Fibroblast of skin of left quadriceps (primary cell): ENCODE data around the gene ZNF800.

Source experiments
- DNase-seq, 2 experiments: peaks; one replicate each; pipeline ENCODE4 v3.0.0-alpha.2; 2013; ENCODE audit warnings: low read depth in 2 of 2

Gene ZNF800

GRCh38 chr7:127390817-127391590 is 1.5 kb downstream of the ZNF800 start:
- no peak for DNase-seq

- no peak for DNase-seq
Measured at GRCh38 chr7:127390186-127390816, 2.2 kb downstream of the ZNF800 start.

DNA sequence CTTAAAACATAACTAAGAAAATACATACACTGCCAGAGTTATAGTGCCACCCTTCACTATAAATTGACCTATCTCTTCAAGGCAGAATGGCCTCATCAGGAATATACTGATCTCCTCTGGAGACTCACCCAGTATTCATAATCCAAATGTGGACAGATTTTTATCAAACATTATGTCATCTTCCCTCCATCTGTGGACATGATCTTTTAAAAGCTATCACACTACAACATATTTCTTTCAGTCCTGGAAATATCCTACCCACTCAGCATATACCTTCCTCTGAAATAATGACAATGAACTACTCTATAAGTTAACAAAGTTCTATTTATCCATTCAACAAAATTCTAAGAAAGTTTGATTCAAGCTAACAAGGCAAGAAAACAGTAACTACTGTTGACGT is 3.2 kb downstream of the ZNF800 start:
- DNase-seq: no peak

DNA sequence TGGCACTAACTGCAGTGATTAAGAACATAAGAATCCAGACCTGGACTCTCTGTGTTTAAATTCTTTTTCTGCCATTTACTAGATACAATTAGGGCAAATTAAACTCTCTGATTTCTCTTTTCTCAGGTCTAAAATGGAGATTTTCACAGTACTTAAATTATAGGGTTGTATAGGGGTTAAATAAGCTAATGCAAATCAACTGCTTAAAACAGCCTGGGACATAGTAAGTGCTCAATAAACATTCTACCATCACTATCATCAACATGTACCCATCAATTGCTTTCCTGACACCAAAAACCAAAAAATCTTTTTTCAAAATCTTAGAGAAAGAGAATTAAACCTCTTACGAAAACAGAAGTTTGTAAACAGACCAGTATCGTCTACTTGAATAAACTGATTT is 4.5 kb downstream of the ZNF800 start:
- DNase-seq: no peak

GRCh38 chr7:127383123-127383835 is 9.2 kb downstream of the ZNF800 start:
- no peak for DNase-seq

DNA sequence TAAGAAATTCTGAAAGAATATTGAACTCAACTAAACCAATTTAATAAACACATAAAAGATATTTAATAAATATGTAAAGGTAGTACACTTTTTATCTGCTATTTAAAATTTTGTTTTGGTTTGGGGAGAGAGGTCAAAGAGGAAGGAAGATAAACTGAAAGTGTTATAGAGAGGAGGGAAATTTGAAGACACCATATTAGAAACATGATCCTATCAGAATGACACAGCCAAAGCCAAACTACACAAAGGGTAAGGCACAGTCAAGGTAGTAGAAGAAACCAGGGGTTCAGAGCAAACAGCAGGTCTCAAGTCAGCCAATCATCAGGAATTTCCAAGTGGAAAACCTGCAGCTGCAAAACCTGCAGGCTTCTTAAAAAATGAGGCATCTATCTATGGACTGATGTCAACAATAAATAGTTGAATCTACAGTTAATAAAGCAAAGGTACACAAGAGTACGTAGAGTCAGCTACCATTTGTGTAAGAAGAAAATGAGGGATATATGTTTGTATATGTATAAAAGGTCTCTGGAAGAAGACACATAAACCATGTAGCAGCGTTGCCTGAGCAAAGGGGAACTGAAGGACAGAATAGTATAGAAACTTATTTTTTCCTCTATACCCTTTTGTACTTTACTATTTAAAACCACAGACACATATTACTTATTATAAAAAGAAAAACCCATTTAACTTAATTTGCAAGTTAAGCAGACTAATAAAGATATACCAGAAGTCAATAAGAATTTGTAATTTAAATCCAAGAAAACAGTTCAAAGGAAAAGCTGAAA is 10.0 kb downstream of the ZNF800 start:
- DNase-seq: no peak

GRCh38 chr7:127380479-127380878 is 12.0 kb downstream of the ZNF800 start:
- DNase-seq: no peak

GRCh38 chr7:127379642-127380041 is 12.9 kb downstream of the ZNF800 start:
- no peak for DNase-seq

DNA sequence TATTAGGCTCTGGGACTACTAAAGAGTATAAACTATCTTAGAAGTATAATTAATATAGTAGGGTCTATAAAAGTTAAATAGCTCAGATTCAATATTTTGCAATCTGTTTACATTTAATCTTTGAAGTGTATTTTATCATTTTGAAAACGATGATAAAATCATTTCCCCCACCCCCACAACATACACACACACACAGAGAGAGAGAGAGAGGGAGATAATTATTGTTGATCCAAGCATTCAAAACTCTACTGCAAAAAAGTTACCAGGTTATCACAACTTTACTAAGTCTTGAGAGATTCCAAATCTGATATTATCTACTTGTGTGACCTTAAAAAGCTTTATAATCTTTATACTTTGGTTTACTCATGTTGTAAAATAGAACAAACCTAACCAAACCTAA is 14.0 kb downstream of the ZNF800 start:
- DNase-seq: no peak

DNA sequence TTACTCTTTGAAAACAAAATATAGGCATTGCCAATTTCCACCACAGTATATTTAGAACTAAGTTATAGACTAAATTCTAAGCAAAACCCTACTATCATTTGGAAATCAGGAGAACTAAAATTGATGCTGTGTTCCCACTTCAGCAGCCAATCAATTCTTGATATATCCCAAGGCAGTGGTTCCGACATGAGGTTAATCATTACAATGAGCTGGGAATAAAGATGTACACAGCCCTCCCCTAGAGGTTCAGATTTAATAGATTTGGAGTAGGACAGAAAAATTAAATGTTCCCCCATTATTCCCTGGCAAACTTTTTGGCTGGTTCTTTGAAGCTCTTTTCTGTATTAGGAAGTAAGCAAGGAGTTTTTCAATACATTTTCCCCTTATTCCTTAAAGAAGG is 15.1 kb downstream of the ZNF800 start:
- no peak for DNase-seq

GRCh38 chr7:127375631-127376030 is 16.9 kb downstream of the ZNF800 start:
- no peak for DNase-seq

- no peak for DNase-seq
Measured at GRCh38 chr7:127367679-127368078, 24.8 kb downstream of the ZNF800 start.

DNA sequence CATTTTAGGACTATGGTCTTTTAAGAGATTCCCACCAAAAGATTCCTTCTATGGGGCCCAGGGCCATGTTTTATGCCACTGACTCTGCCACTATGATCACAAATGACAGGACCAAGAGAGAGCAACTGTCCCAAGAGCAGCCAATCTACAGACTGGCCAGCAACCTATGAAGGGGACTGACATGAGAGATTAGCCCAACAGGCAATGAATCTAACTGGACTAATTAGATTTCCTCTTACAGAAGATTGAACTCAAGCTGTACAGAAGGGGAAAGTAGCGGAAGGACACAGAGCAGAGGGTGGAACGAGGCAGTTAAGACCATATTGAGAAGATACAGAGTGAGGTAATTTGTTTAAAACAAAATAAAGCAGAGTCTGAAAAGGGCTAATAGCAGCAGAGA is 25.8 kb downstream of the ZNF800 start:
- no peak for DNase-seq

GRCh38 chr7:127365957-127366315 is 26.6 kb downstream of the ZNF800 start:
- DNase-seq: no peak

- DNase-seq: no peak
Measured at GRCh38 chr7:127365164-127365956, 27.1 kb downstream of the ZNF800 start.

DNA sequence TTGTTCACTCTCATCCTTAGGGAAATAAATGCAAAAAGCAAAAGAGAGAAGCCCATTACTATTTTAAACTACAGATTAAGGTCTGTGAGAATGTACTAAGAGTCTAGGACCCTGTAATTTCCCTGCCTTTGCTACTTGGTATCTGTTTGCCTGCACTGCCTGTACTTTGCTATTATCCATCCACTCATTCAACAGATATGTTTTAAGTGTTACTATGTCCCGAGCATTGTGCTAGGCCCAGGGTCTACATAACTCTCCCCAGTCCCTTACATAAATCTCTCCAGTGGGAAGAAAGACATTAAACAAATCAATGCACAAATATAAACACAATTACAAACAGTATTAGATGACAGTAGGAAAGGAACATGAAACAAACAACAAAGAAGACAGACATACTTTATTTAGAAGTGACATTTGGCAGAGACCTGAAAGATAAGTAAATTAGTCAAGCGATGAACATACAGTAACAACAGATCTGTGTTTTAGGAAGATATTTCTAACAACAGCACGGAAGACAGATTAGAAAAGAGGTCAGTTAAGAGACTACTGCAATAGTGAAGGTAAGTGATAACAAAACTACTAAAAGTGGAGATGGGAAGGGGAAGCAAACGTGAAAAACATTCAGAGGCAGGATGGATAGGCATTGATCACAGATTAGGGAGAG is 30.0 kb downstream of the ZNF800 start:
- no peak for DNase-seq

GRCh38 chr7:127361736-127362135 is 30.8 kb downstream of the ZNF800 start:
- DNase-seq: no peak

DNA sequence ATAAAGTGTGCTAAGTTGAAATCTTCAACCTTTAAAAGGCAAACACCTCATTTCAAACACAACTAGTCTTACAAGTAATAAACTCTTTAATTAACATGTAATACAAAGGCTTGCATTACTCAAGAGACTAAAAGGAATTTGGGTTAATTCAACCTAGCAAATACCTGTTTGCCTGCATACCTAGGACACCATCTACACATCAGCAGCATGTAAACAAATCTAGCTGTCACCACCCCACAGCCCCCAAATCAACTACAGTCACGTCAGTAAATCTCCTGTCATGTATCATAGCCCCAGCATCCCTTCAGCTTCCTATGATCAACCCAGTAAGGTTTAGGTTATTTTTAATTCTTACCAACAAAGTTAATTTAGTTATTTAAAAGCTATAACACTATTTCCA is 33.5 kb downstream of the ZNF800 start:
- no peak for DNase-seq

- DNase-seq: no peak
Measured at GRCh38 chr7:127353897-127354296, 38.6 kb downstream of the ZNF800 start.

- no peak for DNase-seq
Measured at GRCh38 chr7:127350586-127350985, 41.9 kb downstream of the ZNF800 start.

- DNase-seq: no peak
Measured at GRCh38 chr7:127349881-127350280, 42.6 kb downstream of the ZNF800 start.
